NK-92 (cell line): Measurements from ENCODE around the gene ASB7.

Experiments
- DNase-seq: peaks from one replicate; lab custom pipeline; 2025; ENCODE audit not compliant: unreplicated experiment; lab: John Stamatoyannopoulos, UW

Gene ASB7

GRCh38 chr15:100596792-100597191 is 5.6 kb upstream of the ASB7 start:
- DNase-seq = peak; percentile 77

- no peak for DNase-seq
These were observed 4.5 kb upstream of the ASB7 start for GRCh38 chr15:100597862-100598261.

GRCh38 chr15:100598655-100599054 is 3.7 kb upstream of the ASB7 start:
- no peak for DNase-seq

GRCh38 chr15:100601163-100601562 is 1.2 kb upstream of the ASB7 start:
- DNase-seq = no peak

GRCh38 chr15:100601617-100602063 is 749 bp upstream of the ASB7 start:
- no peak for DNase-seq

GRCh38 chr15:100602823-100603393 is 519 bp downstream of the ASB7 start:
- peak; percentile 19 for DNase-seq

- no peak for DNase-seq
These were observed 10.2 kb downstream of the ASB7 start for GRCh38 chr15:100612539-100612938.

- no peak for DNase-seq
These were observed 10.8 kb downstream of the ASB7 start for GRCh38 chr15:100613208-100613607.

GRCh38 chr15:100614336-100614735 is 11.9 kb downstream of the ASB7 start:
- DNase-seq = no peak

GRCh38 chr15:100614918-100615317 is 12.5 kb downstream of the ASB7 start:
- no peak for DNase-seq

- DNase-seq = no peak
These were observed 13.4 kb downstream of the ASB7 start for GRCh38 chr15:100615801-100616200.

GRCh38 chr15:100616700-100617099 is 14.3 kb downstream of the ASB7 start:
- no peak for DNase-seq

GRCh38 chr15:100623301-100623700 is 20.9 kb downstream of the ASB7 start:
- no peak for DNase-seq

- DNase-seq = no peak
These were observed 25.5 kb downstream of the ASB7 start for GRCh38 chr15:100627789-100628395.

GRCh38 chr15:100628746-100629145 is 26.4 kb downstream of the ASB7 start:
- DNase-seq = no peak

GRCh38 chr15:100631831-100632230 is 29.4 kb downstream of the ASB7 start:
- DNase-seq = no peak

GRCh38 chr15:100633763-100634075 is 31.3 kb downstream of the ASB7 start:
- no peak for DNase-seq

- no peak for DNase-seq
These were observed 33.1 kb downstream of the ASB7 start for GRCh38 chr15:100635406-100636071.

- DNase-seq = no peak
These were observed 35.9 kb downstream of the ASB7 start for GRCh38 chr15:100638177-100638730.

GRCh38 chr15:100642213-100642949 is 40.0 kb downstream of the ASB7 start:
- DNase-seq = no peak

- DNase-seq = no peak
These were observed 40.6 kb downstream of the ASB7 start for GRCh38 chr15:100642950-100643338.

- no peak for DNase-seq
These were observed 43.3 kb downstream of the ASB7 start for GRCh38 chr15:100645671-100646070.
